GM12891 (cell line): Measurements from ENCODE around the gene TCERG1L.
"Not testable (repeated sequence)": the region's sequence is repeated elsewhere in the genome, so short reads cannot be mapped to it uniquely, and the experiment has no call there.

Experiments
- DNase-seq: peaks from one replicate; pipeline ENCODE4 v3.0.0; 2011; ENCODE audit warnings: low spot score; ENCODE audit not compliant: insufficient read length
- FAIRE-seq: peaks from 2 replicates; lab custom pipeline; 2011; peaks lifted over from hg19 to GRCh38; lab: Jason Lieb, UNC
- PAX5 ChIP-seq: IDR thresholded peaks from 2 replicates; pipeline ENCODE4 v1.6.1; 2011; ENCODE audit warnings: low read length, moderate library complexity, mild to moderate bottlenecking; ENCODE audit not compliant: insufficient read depth, severe bottlenecking
- POLR2A ChIP-seq: IDR thresholded peaks from 2 replicates; pipeline ENCODE4 v1.6.1; 2011; ENCODE audit warnings: low read depth, low read length, control low read depth
- POLR2AphosphoS5 ChIP-seq: IDR thresholded peaks from 2 replicates; pipeline ENCODE4 v1.6.1; 2011; ENCODE audit warnings: low read depth, low read length, control low read depth
- POU2F2 ChIP-seq: IDR thresholded peaks from 2 replicates; pipeline ENCODE4 v1.6.1; 2011; ENCODE audit warnings: low read depth, mild to moderate bottlenecking, control low read depth, low read length, moderate library complexity
- SPI1 ChIP-seq: IDR thresholded peaks from 2 replicates; pipeline ENCODE4 v1.6.1; 2011; ENCODE audit warnings: low read depth, low read length, control low read depth
- TAF1 ChIP-seq: IDR thresholded peaks from 2 replicates; pipeline ENCODE4 v1.6.1; 2011; ENCODE audit warnings: low read depth, low read length, control low read depth

Gene TCERG1L

DNA sequence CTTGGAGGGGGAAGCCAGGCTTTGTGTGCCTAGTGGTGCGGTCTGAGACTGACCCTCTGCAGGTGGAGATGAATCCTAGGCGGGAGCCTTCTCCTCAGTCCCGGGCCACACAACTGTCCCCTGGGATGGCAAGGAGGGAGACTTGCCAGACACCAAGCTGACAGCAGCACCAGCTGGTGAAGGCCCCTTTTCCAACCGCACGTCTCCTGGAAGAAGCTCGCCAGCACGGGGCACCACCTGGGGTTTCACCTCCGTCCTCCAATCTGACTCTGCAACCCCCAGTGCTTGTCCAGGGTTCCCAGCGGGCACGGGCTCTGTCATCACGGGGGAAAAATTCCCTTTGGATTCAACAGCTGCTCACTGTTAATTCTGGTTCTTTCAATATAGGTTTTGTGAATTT, 34.2 kb upstream of the TCERG1L start:
- TF ChIP-seq POLR2A (no peak), TAF1 (no peak), POU2F2 (no peak), POLR2AphosphoS5 (no peak), SPI1 (no peak), PAX5 (no peak)
- no peak for FAIRE-seq

DNA sequence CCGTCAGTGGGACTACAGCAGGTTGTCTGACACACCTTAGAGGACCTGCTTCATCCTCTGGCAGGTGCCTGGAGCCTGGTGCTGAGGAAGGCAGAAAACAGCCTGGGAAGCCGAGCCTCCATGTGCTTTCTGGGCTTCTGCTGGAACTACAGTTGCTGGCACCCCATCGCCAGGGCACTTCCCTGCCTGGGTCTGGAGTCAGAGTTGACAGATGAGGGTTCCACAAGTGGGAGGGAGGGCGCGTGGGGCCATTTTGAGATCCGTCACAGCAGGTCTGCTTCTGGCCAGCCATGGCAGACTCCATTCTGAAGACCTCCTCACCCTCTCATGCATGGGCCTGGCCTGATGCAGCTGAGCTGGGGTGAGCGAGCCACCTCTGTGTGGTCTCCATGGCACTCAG, 33.2 kb upstream of the TCERG1L start:
- FAIRE-seq (no peak), DNase-seq (no peak)
- no peak for TF ChIP-seq POLR2AphosphoS5
- TF ChIP-seq POLR2A, result no peak
- TF ChIP-seq TAF1, result no peak
- TF ChIP-seq PAX5, result no peak
- no peak for TF ChIP-seq POU2F2
- no peak for TF ChIP-seq SPI1

More for the DNA sequence above, 34.2 kb upstream of the TCERG1L start:
- DNase-seq, result no peak

DNA sequence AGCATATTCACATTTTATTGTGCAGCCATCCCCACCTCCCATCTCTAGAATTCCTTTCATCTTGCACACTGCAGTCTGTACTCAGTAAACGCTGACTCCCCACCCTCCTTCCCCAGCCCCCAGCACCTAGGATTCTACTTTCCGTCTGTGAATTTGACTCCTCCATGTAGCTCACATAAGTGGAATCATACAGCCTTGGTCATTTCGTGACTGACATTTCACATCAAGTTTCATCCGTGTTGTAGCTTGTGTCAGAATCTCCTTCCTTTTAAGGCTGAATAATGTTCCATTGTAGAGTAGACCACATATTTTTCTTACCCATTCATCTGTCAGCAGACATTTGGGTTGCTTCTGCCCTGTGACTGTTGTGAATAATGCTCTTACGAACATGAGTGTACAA, 26.2 kb upstream of the TCERG1L start:
- FAIRE-seq (no peak), DNase-seq (no peak)
- TF ChIP-seq PAX5 (no peak), SPI1 (no peak), TAF1 (no peak), POLR2AphosphoS5 (no peak), POU2F2 (no peak), POLR2A (no peak)

DNA sequence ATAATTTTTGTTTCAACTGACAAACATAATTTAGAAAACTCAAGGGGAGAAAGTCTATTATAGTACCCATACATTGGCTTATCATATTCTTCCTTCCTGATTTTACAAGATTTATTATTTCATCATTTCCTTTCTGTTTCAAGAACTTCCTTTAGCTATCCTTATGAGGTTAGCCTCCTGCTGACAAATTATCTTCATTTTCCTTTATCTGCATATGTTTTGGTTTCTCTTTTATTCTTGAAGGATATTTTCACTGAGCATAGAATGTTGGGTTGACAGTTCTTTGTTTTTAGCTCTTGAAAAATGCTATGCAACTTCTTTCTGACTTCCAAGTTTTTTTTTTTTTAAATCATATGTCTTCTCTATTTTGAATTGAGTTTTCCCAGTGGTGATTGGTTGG, 21.3 kb upstream of the TCERG1L start:
- no peak for FAIRE-seq
- TF ChIP-seq POLR2A (no peak), POU2F2 (no peak), SPI1 (no peak), PAX5 (no peak), TAF1 (no peak), POLR2AphosphoS5 (no peak)
- no peak for DNase-seq

DNA sequence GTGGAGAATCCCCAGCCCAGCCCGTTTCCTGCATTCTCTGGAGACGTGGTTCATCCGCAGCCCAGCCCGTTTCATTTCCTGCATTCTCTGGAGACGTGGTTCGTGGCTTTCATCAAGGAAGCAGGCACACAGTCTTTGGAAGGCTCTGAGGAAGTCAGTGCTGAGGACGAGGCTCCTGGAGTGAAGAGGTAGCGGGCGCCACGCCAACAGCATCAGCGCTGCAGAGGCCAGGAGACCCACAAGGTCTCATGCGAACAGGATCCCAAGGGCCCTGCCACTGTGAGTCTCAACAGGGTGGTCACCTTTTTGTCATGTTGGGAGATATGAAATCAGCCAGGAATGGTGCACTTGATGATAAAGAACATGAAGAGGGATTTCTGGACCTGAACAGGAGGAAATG, 12.4 kb upstream of the TCERG1L start:
- TF ChIP-seq POLR2A (no peak), TAF1 (no peak), POLR2AphosphoS5 (no peak), POU2F2 (no peak), PAX5 (no peak), SPI1 (no peak)
- DNase-seq, result no peak
- FAIRE-seq, result no peak

DNA sequence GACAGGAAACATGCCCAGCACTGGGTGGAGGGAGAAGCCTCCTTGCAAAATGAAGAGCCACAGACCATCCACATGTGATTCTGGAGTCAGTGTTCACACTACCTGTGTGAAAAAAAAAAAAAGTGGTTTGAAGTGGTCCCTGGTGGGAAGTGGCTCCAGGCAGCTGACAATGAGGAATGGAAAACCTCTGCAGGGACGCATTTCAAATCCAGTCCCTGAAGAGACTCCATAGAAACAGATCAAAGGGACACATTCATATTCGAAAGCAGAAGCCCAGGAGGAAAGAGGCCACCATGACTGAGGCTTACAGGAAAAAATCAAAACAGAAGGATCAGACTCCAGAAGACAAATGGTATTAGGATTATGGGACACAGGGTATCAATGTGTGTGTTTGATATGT, 11.5 kb upstream of the TCERG1L start:
- no peak for FAIRE-seq
- DNase-seq, result no peak
- TF ChIP-seq PAX5, result no peak
- TF ChIP-seq POLR2AphosphoS5, result no peak
- TF ChIP-seq POLR2A, result no peak
- no peak for TF ChIP-seq SPI1
- TF ChIP-seq TAF1, result no peak
- TF ChIP-seq POU2F2, result no peak

DNA sequence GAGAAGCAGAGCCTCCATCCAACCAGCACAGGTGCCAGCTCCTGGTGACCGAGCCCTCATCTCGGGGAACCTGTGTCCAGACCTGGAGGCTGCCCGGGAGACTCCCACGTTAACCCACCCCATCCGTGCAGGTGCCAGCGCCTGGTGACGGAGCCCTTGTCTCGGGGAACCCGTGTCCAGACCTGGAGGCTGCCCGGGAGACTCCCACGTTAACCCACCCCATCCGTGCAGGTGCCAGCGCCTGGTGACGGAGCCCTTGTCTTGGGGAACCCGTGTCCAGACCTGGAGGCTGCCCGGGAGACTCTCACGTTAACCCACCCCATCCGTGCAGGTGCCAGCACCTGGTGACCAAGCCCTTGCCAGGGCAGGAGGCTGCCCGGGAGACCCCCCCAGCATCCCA, 11.1 kb upstream of the TCERG1L start:
- FAIRE-seq, result not testable (repeated sequence)

DNA sequence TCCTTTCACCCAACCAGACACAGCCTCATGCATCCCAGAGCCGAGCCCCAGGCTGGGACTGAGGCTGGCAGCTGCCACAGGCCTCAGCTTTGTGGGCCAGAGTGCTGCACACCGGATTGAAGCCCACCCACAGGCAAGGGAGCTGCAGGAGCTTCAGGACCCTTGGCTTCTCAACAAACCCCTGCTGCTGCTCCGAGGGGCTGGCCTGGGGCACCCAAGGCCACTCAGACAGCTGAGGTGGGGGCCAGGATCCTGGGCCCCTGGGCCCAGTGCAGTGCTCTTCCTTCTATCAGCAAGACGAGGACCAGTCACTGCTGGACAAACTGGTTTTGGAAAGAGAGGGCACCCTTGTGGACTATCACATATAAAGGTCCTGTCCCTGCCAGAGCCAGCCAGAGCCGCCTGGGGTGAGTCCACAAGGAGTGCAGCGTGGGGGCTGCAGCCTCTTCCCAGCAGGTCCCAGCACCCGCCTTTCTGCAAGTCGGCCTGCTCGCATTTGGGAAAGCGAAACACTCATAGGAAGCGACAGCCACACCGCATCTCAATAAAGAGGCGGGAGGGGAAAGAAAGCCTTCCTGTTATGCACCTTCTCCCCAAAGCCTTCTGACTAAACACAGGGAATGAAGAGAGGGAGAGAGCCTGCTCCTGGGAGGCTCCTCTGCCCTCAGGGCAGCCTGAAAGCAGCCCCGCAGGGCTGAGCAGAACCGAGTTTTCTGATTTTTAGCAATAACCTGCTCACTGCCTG, 9.5 kb upstream of the TCERG1L start:
- no peak for DNase-seq
- FAIRE-seq, result no peak
- TF ChIP-seq SPI1, result no peak
- TF ChIP-seq PAX5, result no peak
- TF ChIP-seq TAF1, result no peak
- TF ChIP-seq POU2F2, result no peak
- TF ChIP-seq POLR2A, result no peak
- TF ChIP-seq POLR2AphosphoS5, result no peak

More for the DNA sequence above, 11.1 kb upstream of the TCERG1L start:
- DNase-seq, result not testable (repeated sequence)

DNA sequence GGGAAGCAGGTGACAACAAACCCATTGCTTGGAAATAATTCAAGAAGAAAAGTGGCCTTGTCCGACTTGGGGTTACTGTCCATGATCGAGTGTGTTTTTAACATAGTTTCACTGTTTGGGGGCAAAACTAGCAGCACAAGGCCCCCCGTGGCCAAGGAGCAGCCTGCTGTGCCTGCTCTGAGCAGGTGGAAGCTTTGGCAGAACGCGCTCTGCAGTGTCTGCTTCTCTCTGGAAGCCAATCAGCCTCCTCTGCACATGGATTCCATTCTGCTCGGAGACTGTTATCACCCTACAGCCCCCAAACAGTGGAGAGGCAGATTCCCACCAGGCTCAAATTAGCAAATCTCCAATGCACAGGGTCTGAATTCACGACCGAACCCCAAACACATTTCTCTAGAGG, 7.3 kb upstream of the TCERG1L start:
- DNase-seq, result no peak
- FAIRE-seq, result no peak
- TF ChIP-seq SPI1 (no peak), POLR2AphosphoS5 (no peak), TAF1 (no peak), POU2F2 (no peak), PAX5 (no peak), POLR2A (no peak)

DNA sequence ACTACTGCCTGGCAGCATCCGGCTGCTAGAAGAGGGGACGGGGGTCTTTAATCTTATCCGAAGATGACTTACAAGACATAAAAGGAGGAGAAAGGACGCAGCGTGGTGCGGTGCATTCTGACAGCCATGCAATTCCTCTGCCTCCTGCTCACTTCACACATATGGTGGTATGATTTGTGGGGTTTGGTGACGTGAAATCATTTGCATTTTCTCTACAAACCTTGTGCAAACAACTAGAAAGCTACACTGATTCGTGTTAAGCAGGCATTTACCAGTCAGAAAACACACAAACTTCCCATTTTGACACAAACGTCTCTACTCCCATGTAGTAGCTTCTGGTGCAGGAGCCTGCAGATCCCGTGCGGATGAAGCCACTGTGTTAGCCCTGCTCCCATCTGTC, 6.8 kb upstream of the TCERG1L start:
- FAIRE-seq, result no peak
- TF ChIP-seq SPI1 (no peak), POU2F2 (no peak), TAF1 (no peak), POLR2A (no peak), POLR2AphosphoS5 (no peak), PAX5 (no peak)

More for the DNA sequence above, 6.8 kb upstream of the TCERG1L start:
- DNase-seq, result no peak
